ENCODE data around the gene JMJD6. TPM values are rescaled to one million over a fixed set of nuclear protein-coding genes. Genes with fewer than 3 reads are reported as not detected.

The JMJD6 gene
- total and polyA plus RNA-seq, 9 of the 15 experiments (the other 6 are each of a cell fraction or from before 2014, with no cell fraction given), result 2.5 to 52.3 (median 36.3) TPM

DNA sequence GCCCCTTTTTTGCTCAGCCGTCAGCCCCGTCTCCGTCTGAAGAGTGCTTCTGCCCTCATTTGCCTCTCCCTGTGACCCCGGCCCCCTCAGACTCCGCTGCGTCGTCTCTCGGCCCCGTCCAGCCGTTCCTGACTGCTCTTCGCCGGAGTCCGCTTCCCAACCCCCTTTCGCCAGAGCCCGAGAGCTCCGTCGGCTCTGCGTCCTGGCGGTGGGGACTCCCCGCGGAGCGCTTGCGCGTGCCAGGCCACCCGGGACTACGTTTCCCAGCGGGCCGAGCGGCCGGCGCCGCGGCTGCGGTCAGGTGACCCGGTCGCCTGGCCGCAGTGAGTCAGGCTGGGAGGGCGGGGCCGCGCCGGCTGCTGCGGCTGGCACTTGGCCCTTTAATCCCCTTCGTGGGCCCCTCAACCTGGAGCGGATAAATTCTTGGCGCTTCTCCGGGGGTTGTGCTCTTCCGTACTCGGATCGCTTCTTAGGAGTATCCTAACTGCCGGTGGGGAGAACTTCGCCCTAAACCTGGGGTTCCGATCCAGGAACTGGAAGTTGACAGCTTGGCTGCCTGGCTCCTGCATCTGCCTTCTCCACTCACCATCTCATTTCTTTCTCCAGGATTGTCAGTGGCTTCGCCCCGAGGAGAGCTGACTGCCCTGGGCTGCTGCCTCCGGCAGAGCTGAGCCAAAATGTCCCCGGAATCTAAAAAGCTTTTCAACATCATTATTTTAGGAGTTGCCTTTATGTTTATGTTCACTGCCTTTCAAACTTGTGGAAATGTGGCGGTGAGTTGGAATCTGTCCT lies 11.5 kb upstream of the JMJD6 start, which contains the start of gene MFSD11 (continued):
- TF ChIP-seq KAT7 (CRISPR knock-in tag; IDR thresholded peaks at IDR 0.05; ENCODE audit: borderline replicate concordance) (peak; percentile 93; the same call in 1 of the 2 replicates), MEIS2 (IDR thresholded peaks at IDR 0.05; ENCODE audit: partially characterized antibody) (peak; percentile 1), RFX7 (CRISPR knock-in tag; IDR thresholded peaks at IDR 0.05) (0 out of 2 replicates have a peak, but pooled peaks have one; percentile 58), POLR2A (conservative IDR thresholded peaks at IDR 0.05) (peak; percentile 82; the same call in 1 of the 2 replicates), ZEB2 (IDR thresholded peaks at IDR 0.05) (no peak), ZNF589 (CRISPR knock-in tag; IDR thresholded peaks at IDR 0.05; ENCODE audit: low read depth) (no peak), CXXC5 (CRISPR knock-in tag; IDR thresholded peaks at IDR 0.05) (peak; percentile 93), NCOR1 (IDR thresholded peaks at IDR 0.05) (peak; percentile 62; the same call in 1 of the 2 replicates), ZNF23 (CRISPR knock-in tag; IDR thresholded peaks at IDR 0.05) (no peak), DACH1 (IDR thresholded peaks at IDR 0.05; ENCODE audit: partially characterized antibody) (peak; percentile 37), ARID3A (IDR thresholded peaks at IDR 0.05; ENCODE audit: borderline replicate concordance, low read depth, low read length) (no peak), NFE2 (IDR thresholded peaks at IDR 0.05; ENCODE audit: low read depth) (0 out of 2 replicates have a peak, but pooled peaks have one; percentile 9), ZNF408 (CRISPR knock-in tag; IDR thresholded peaks at IDR 0.05; ENCODE audit: low read depth) (no peak), TSC22D4 (tag; IDR thresholded peaks at IDR 0.05) (no peak), HDAC2 (IDR thresholded peaks at IDR 0.05) (peak; percentile 60), UBTF (IDR thresholded peaks at IDR 0.05; ENCODE audit: borderline replicate concordance in 1 of 2, low read depth in 2 of 2, low read length in 2 of 2) (no peak)
- TF ChIP-seq, protein P1, sequence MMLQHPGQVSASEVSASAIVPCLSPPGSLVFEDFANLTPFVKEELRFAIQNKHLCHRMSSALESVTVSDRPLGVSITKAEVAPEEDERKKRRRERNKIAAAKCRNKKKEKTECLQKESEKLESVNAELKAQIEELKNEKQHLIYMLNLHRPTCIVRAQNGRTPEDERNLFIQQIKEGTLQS (IDR thresholded peaks at IDR 0.05), result peak; percentile 81
- TF ChIP-seq, protein P1 (CRISPR knock-in tag; conservative IDR thresholded peaks at IDR 0.05), result peak; percentile 88
- TF ChIP-seq, protein P2, sequence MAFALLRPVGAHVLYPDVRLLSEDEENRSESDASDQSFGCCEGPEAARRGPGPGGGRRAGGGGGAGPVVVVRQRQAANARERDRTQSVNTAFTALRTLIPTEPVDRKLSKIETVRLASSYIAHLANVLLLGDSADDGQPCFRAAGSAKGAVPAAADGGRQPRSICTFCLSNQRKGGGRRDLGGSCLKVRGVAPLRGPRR (CRISPR knock-in tag; IDR thresholded peaks at IDR 0.05), result no peak
- TF ChIP-seq, protein P3, sequence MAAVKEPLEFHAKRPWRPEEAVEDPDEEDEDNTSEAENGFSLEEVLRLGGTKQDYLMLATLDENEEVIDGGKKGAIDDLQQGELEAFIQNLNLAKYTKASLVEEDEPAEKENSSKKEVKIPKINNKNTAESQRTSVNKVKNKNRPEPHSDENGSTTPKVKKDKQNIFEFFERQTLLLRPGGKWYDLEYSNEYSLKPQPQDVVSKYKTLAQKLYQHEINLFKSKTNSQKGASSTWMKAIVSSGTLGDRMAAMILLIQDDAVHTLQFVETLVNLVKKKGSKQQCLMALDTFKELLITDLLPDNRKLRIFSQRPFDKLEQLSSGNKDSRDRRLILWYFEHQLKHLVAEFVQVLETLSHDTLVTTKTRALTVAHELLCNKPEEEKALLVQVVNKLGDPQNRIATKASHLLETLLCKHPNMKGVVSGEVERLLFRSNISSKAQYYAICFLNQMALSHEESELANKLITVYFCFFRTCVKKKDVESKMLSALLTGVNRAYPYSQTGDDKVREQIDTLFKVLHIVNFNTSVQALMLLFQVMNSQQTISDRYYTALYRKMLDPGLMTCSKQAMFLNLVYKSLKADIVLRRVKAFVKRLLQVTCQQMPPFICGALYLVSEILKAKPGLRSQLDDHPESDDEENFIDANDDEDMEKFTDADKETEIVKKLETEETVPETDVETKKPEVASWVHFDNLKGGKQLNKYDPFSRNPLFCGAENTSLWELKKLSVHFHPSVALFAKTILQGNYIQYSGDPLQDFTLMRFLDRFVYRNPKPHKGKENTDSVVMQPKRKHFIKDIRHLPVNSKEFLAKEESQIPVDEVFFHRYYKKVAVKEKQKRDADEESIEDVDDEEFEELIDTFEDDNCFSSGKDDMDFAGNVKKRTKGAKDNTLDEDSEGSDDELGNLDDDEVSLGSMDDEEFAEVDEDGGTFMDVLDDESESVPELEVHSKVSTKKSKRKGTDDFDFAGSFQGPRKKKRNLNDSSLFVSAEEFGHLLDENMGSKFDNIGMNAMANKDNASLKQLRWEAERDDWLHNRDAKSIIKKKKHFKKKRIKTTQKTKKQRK (IDR thresholded peaks at IDR 0.05; ENCODE audit: borderline replicate concordance, low read depth, low read length), result no peak
